Skeletal muscle satellite cell (primary cell): ENCODE results near the gene PEX16.
A peak's percentile ranks its signal among the peaks of the same experiment; 100 is the strongest.

Experiments used
- H3K27me3 ChIP-seq: 2 replicates; pipeline ENCODE4 v1.7.0; 2013; ENCODE audit warnings: low read length; ENCODE audit not compliant: control insufficient read depth, insufficient read depth
- H3K36me3 ChIP-seq: 2 replicates; pipeline ENCODE4 v1.7.0; 2013; ENCODE audit warnings: mild to moderate bottlenecking, control low read depth, low read length; ENCODE audit not compliant: insufficient read depth
- H3K4me1 ChIP-seq: 2 replicates; pipeline ENCODE4 v1.7.0; 2013; ENCODE audit warnings: low read length; ENCODE audit not compliant: control insufficient read depth, insufficient read depth
- H3K4me2 ChIP-seq: 2 replicates; pipeline ENCODE4 v1.7.0; 2013; ENCODE audit warnings: mild to moderate bottlenecking, low read length
- H3K4me3 ChIP-seq: 2 replicates; pipeline ENCODE4 v1.7.0; 2013; ENCODE audit warnings: low read length
- H3K9ac ChIP-seq: 2 replicates; pipeline ENCODE4 v1.7.0; 2013; ENCODE audit warnings: mild to moderate bottlenecking, low read depth, low read length, moderate library complexity
- H3K9me3 ChIP-seq: replicated peaks from 2 replicates; pipeline ENCODE4 v1.7.0; 2013; ENCODE audit warnings: mild to moderate bottlenecking, control low read depth, low read length

PEX16 gene

DNA sequence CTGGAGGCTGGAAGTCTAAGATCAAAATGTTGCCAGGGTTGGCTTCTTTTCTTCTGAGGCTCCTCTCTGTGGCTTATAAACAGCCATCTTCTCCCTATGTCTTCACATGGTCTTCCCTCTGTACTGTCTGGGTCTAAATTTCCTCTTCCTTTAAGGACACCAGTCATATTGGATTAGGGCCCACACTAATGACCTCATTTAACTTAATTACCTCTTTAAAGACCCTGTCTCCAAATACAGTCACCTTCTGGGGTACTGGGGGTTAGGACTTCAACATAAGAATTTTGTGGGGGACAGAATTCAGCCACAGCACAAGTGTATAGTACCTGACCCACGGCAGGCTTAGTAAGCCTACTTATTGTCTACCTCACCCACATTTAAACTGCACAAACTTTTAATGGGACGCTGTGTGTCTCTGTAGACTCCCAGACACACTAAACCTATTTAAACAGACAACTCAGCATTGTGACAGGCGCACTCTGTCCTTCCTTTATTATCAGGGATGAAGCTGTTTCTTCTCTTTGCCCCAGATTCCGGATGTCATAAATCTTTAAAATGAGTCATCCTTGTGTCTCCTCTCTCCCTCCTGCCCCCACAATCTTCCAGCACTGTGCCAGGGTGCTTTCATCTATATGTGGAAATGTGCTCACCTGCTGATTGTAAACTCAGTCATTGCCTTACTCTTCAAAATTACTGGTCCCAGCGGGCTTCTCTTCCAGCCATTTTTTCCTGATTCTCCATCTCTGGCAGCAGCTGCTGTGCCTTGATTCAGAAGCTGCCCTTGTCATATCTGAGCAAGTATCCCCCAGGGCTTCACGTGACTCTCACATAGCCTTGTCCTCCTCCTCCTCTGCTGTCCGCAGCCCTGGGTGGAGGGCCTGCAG lies 37.6 kb downstream of the PEX16 start:
- H3K27me3 ChIP-seq, result no peaks in the 10 kb centered on the region
- no peak overlapping the region for H3K4me3 ChIP-seq
- H3K4me1 ChIP-seq, result peaks cover 7% of the 10 kb centered on the region
- peaks cover 11% of the 10 kb centered on the region for H3K36me3 ChIP-seq
- H3K9ac ChIP-seq, result no peak overlapping the region
- H3K4me2 ChIP-seq, result no peak overlapping the region
- no peaks in the 10 kb centered on the region for H3K9me3 ChIP-seq

DNA sequence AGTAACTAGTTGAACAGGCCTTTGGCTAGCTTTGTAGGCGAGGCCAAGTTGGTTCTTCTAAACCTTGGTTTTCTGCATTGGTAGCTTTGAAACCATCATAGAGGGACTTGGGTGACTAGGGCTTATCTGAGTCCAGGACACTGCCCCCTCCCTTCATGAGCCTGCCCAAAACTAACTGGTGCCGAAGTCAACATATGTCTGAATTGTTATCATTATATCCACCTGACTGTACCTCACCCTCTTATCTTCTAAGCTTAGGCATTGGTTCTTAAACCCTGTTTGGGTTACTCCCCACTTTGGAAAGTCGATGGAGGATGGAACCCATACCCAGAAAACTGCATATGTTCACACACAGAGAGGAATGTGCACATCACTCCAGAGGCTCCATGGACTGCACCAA lies 39.8 kb downstream of the PEX16 start:
- H3K4me1 ChIP-seq, result peaks cover 12% of the 10 kb centered on the region
- no peaks in the 10 kb centered on the region for H3K9me3 ChIP-seq
- H3K36me3 ChIP-seq, result peaks cover 11% of the 10 kb centered on the region
- H3K27me3 ChIP-seq, result no peaks in the 10 kb centered on the region
- no peak overlapping the region for H3K4me2 ChIP-seq
- H3K4me3 ChIP-seq, result no peak overlapping the region
- H3K9ac ChIP-seq, result no peak overlapping the region

GRCh38 chr11:45877221-45877620 lies 40.5 kb downstream of the PEX16 start:
- Histone ChIP-seq H3K4me3 (no peak overlapping the region), H3K9me3 (no peaks in the 10 kb centered on the region), H3K4me2 (no peak overlapping the region), H3K36me3 (peaks cover 13% of the 10 kb centered on the region), H3K4me1 (peaks cover 19% of the 10 kb centered on the region), H3K9ac (no peak overlapping the region), H3K27me3 (no peaks in the 10 kb centered on the region)

DNA sequence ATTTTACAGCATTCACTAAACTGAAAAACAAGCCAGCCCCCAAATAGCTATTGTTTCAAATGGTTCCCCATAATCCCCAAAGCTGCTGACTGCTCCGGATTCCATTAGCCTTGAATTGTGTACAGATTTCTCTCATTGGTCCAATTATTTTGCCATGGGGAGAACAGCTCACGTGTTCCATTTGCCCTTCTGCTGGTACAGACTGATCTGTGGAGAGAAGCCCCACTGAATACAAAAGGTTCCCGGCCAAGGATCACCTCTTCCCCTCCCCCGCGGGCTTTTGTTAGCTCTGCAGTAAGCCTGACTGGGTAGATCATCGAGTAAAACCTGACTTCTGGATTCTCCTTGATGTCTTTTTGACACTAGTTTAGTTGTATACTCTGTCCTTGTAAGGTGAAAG lies 41.3 kb downstream of the PEX16 start:
- Histone ChIP-seq H3K9ac (no peak overlapping the region), H3K4me1 (peaks cover 19% of the 10 kb centered on the region), H3K27me3 (no peaks in the 10 kb centered on the region), H3K4me2 (no peak overlapping the region), H3K9me3 (no peaks in the 10 kb centered on the region), H3K36me3 (peaks cover 13% of the 10 kb centered on the region), H3K4me3 (no peak overlapping the region)

DNA sequence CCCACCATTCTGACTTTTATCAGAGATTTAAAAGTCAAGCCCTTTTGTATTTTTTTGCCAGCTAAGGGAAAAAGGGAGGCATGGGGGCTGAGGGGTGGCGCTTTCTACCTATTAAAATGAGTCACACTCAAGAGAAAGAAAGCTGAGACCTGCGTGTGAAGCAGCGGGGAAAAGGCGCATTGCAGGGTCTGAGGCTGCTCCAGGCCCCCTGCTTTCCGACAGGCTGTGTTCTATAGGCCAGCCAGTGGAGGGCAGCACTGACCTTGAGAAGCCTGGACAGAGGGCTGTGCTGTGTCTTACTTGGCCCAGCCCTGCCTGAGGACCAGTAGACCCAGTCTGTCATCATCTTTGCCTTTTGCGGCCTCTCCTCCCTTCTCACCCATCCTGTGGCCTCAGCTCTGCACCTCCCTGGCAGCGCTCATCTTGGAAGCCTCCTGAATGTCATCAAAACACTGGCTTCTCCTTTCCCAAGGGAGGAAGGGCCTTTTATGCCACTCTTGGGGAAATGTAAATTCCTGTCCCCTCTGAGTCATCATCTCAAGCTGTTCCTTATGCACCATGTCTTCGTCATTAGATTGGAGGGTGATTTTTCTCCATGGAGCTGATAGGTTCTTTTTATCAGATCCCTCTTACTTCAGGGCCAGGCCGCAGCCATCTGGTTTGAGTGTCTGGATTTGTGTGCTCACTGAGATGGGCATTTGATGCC lies 44.9 kb downstream of the PEX16 start:
- peaks cover 35% of the 10 kb centered on the region for H3K36me3 ChIP-seq
- H3K9me3 ChIP-seq, result no peaks in the 10 kb centered on the region
- peaks cover 11% of the 10 kb centered on the region for H3K4me1 ChIP-seq
- H3K9ac ChIP-seq, result no peak overlapping the region
- H3K27me3 ChIP-seq, result no peaks in the 10 kb centered on the region
- H3K4me2 ChIP-seq, result no peak overlapping the region
- H3K4me3 ChIP-seq, result no peak overlapping the region

DNA sequence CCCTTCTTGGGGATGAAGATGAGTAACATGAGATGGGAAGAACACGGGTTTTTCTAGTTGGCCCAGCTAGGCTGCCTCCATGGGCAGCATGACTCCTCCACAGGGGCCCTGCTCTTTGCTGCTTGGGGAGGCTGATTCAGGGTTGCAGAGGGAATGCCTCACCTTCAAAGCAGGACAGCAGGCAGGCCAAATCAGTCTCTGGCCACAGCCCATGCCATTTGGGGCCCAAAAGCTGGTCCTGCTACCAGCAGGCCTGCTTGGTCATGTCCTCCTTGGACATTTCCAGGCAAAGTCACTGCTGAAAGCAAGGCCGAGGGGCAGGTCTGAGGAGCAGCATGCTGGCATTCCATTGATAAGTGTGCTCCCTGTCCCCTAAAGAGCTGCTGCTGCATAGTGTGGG lies 46.0 kb downstream of the PEX16 start:
- no peaks in the 10 kb centered on the region for H3K27me3 ChIP-seq
- no peak overlapping the region for H3K4me3 ChIP-seq
- no peak overlapping the region for H3K9ac ChIP-seq
- peaks cover 35% of the 10 kb centered on the region for H3K36me3 ChIP-seq
- H3K4me1 ChIP-seq, result peaks cover 11% of the 10 kb centered on the region
- no peak overlapping the region for H3K4me2 ChIP-seq
- no peaks in the 10 kb centered on the region for H3K9me3 ChIP-seq

DNA sequence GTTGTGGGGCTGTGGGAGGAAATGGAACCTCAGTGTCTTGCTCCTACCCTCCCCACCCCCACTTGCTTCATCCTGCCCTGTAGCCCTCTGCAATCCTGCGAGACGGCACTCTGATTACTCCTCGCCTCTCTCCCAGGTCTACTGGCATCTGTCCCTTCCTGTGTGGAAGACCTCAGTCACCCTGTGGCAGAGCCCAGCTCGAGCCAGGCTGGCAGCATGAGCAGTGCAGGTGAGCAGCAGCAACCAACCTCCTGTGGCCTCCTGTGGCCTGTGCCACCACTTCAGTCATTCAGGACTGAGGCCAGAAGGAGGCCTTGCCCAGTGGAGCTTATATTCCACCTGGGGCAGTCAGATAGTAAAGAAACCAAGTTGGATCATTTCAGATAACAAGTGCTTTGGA lies 47.0 kb downstream of the PEX16 start:
- no peak overlapping the region for H3K9ac ChIP-seq
- peaks cover 35% of the 10 kb centered on the region for H3K36me3 ChIP-seq
- H3K4me1 ChIP-seq, result peaks cover 11% of the 10 kb centered on the region

DNA sequence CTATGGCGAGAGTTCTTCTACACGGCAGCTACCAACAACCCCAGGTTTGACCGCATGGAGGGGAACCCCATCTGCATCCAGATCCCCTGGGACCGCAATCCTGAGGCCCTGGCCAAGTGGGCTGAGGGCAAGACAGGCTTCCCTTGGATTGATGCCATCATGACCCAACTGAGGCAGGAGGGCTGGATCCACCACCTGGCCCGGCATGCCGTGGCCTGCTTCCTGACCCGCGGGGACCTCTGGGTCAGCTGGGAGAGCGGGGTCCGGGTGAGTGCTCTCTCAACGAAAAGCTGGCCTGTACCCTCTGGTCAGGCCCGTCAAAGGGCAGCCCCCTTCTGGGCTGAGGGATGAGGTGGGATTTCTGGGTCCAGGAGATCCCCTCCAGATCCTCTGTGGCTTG lies 48.1 kb downstream of the PEX16 start:
- H3K9me3 ChIP-seq, result no peaks in the 10 kb centered on the region
- H3K4me2 ChIP-seq, result no peak overlapping the region
- no peak overlapping the region for H3K4me3 ChIP-seq
- no peaks in the 10 kb centered on the region for H3K27me3 ChIP-seq
- H3K4me1 ChIP-seq, result peaks cover 11% of the 10 kb centered on the region
- H3K36me3 ChIP-seq, result peaks cover 35% of the 10 kb centered on the region
- H3K9ac ChIP-seq, result no peak overlapping the region

More for the DNA sequence above, 47.0 kb downstream of the PEX16 start:
- no peaks in the 10 kb centered on the region for H3K27me3 ChIP-seq
- no peak overlapping the region for H3K4me2 ChIP-seq
- no peak overlapping the region for H3K4me3 ChIP-seq
- H3K9me3 ChIP-seq, result no peaks in the 10 kb centered on the region

DNA sequence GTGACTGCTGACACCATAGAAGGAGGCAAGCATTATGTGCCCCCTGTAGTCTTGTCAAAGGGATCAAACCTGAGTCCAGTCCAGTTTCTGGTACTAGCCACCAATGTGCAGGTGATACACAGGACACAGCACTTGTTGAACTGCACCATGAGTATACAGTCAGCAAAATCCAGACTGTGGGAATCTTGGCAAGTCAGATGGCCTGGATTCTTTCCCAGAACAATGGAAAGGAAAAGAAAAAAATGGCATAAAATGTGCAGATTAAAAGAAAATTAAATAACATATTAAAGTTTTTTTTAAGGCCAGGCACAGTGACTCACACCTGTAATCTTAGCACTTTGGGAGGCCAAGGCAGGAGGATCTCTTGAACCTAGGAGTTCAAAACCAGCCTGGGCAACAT lies 53.6 kb downstream of the PEX16 start:
- no peak overlapping the region for H3K4me3 ChIP-seq
- H3K9me3 ChIP-seq, result no peaks in the 10 kb centered on the region
- H3K4me2 ChIP-seq, result no peak overlapping the region
- no peaks in the 10 kb centered on the region for H3K27me3 ChIP-seq
- peaks cover 29% of the 10 kb centered on the region for H3K36me3 ChIP-seq
- peaks cover 13% of the 10 kb centered on the region for H3K4me1 ChIP-seq
- H3K9ac ChIP-seq, result no peak overlapping the region

GRCh38 chr11:45860764-45861510 lies 56.7 kb downstream of the PEX16 start:
- H3K4me1 ChIP-seq, result peaks cover 15% of the 10 kb centered on the region
- H3K36me3 ChIP-seq, result peaks cover 34% of the 10 kb centered on the region

GRCh38 chr11:45860348-45860747 lies 57.3 kb downstream of the PEX16 start:
- no peaks in the 10 kb centered on the region for H3K9me3 ChIP-seq
- peaks cover 15% of the 10 kb centered on the region for H3K4me1 ChIP-seq
- peak overlapping the region; percentile 62 for H3K4me2 ChIP-seq
- H3K9ac ChIP-seq, result no peak overlapping the region
- peaks cover 34% of the 10 kb centered on the region for H3K36me3 ChIP-seq
- no peaks in the 10 kb centered on the region for H3K27me3 ChIP-seq
- H3K4me3 ChIP-seq, result no peak overlapping the region

More at GRCh38 chr11:45860764-45861510, 56.7 kb downstream of the PEX16 start:
- Histone ChIP-seq H3K4me3 (no peak overlapping the region), H3K9me3 (no peaks in the 10 kb centered on the region), H3K4me2 (no peak overlapping the region), H3K9ac (no peak overlapping the region), H3K27me3 (no peaks in the 10 kb centered on the region)
